Body of pancreas (tissue), 4 donors: ENCODE data around the gene SLC39A7.

Experiments used
- CTCF ChIP-seq, 7 experiments: fragments of 450-650 bp in 4 of 7; fragments of 200-600 bp in 3 of 7; sonication (generic) in 3 of 7; IDR thresholded peaks; one replicate each; pipeline ENCODE4 v1.5.1; 2016 to 2019; ENCODE audit warnings: antibody characterized with exemption in 7 of 7
- POLR2A ChIP-seq, 3 donors: fragments of 450-650 bp; IDR thresholded peaks; one replicate each; pipeline ENCODE4 v1.6.1; 2016; ENCODE audit warnings: antibody characterized with exemption in 3 of 3, mild to moderate bottlenecking in 2 of 3

- TF ChIP-seq CTCF (IDR thresholded peaks at IDR 0.05): no peak
- no peak for TF ChIP-seq POLR2A (IDR thresholded peaks at IDR 0.05)
Measured at GRCh38 chr6:33167374-33168283, 33.0 kb upstream of the SLC39A7 start.
